NCI-H2029 (cell line): ENCODE data around the gene TEF.

Source experiments
- DNase-seq: peaks from one replicate; lab custom pipeline; 2025; lab: John Stamatoyannopoulos, UW

The TEF gene

GRCh38 chr22:41354979-41355378, 26.8 kb upstream of the TEF start:
- DNase-seq = no peak

- no peak for DNase-seq
These were observed 25.8 kb upstream of the TEF start for GRCh38 chr22:41355895-41356294.

GRCh38 chr22:41356430-41357028, 25.2 kb upstream of the TEF start:
- DNase-seq = no peak

- no peak for DNase-seq
These were observed 24.6 kb upstream of the TEF start for GRCh38 chr22:41357191-41357590.

GRCh38 chr22:41358927-41359326, 22.8 kb upstream of the TEF start:
- no peak for DNase-seq

- no peak for DNase-seq
These were observed 22.4 kb upstream of the TEF start for GRCh38 chr22:41359376-41359775.

GRCh38 chr22:41360126-41360525, 21.6 kb upstream of the TEF start:
- DNase-seq = no peak

GRCh38 chr22:41361716-41362310, 19.9 kb upstream of the TEF start:
- no peak for DNase-seq

- no peak for DNase-seq
These were observed 19.1 kb upstream of the TEF start for GRCh38 chr22:41362615-41363014.

GRCh38 chr22:41364233-41364632, 17.5 kb upstream of the TEF start:
- DNase-seq = no peak

GRCh38 chr22:41364955-41365354, 16.8 kb upstream of the TEF start:
- no peak for DNase-seq

GRCh38 chr22:41365425-41365824, 16.3 kb upstream of the TEF start:
- DNase-seq = no peak

- no peak for DNase-seq
These were observed 15.3 kb upstream of the TEF start for GRCh38 chr22:41366323-41367029.

- DNase-seq = peak; percentile 94
These were observed 14.6 kb upstream of the TEF start for GRCh38 chr22:41367039-41367679.

GRCh38 chr22:41367680-41368542, 13.8 kb upstream of the TEF start:
- DNase-seq = no peak

GRCh38 chr22:41368543-41369423, 13.0 kb upstream of the TEF start:
- DNase-seq = no peak

GRCh38 chr22:41369424-41369745, 12.4 kb upstream of the TEF start:
- DNase-seq = no peak

GRCh38 chr22:41369837-41370236, 11.9 kb upstream of the TEF start:
- no peak for DNase-seq

GRCh38 chr22:41377846-41378245, 3.9 kb upstream of the TEF start:
- DNase-seq = no peak

GRCh38 chr22:41380993-41381328, 781 bp upstream of the TEF start:
- peak; percentile 63 for DNase-seq

- no peak for DNase-seq
These were observed 396 bp downstream of the TEF start for GRCh38 chr22:41382098-41382578.
